ENCODE results near the gene CHMP3. TPM values are rescaled to one million over a fixed set of nuclear protein-coding genes. Genes with fewer than 3 reads are reported as not detected.
"Not testable (repeated sequence)": the region's sequence is repeated elsewhere in the genome, so short reads cannot be mapped to it uniquely, and the experiment has no call there.

CHMP3 gene
- total and polyA plus RNA-seq, 2 of the 13 experiments (the other 11 are each of a cell fraction or from before 2014, with no cell fraction given) = 64.1 to 114 TPM

GRCh38 chr2:86548165-86548912, 14.9 kb downstream of the CHMP3 start:
- WGBS (ENCODE audit: low lambda C conversion rate) = 74% methylated on average over 20 of the region's 20 CpGs
- FAIRE-seq; in situ Hi-C loops (cut with HindIII; ENCODE audit: extremely low pct_ligation_motif_present, low pct_unique_long_range_greater_than_20kb); TF ChIP-seq MAZ (IDR thresholded peaks at IDR 0.05; ENCODE audit: borderline replicate concordance, low read depth, low read length): not testable (repeated sequence)
- TF ChIP-seq, protein P1, sequence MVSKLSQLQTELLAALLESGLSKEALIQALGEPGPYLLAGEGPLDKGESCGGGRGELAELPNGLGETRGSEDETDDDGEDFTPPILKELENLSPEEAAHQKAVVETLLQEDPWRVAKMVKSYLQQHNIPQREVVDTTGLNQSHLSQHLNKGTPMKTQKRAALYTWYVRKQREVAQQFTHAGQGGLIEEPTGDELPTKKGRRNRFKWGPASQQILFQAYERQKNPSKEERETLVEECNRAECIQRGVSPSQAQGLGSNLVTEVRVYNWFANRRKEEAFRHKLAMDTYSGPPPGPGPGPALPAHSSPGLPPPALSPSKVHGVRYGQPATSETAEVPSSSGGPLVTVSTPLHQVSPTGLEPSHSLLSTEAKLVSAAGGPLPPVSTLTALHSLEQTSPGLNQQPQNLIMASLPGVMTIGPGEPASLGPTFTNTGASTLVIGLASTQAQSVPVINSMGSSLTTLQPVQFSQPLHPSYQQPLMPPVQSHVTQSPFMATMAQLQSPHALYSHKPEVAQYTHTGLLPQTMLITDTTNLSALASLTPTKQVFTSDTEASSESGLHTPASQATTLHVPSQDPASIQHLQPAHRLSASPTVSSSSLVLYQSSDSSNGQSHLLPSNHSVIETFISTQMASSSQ (IDR thresholded peaks at IDR 0.05; ENCODE audit: low read depth) = peak; percentile 54; the same call in 1 of the 2 replicates
- TF ChIP-seq, protein P1 (CRISPR knock-in tag; IDR thresholded peaks at IDR 0.05; ENCODE audit: borderline replicate concordance) = peak; percentile 58; the same call in 1 of the 2 replicates
- peak; percentile 48; the same call in 1 of the 2 replicates for TF ChIP-seq NR2F6 (IDR thresholded peaks at IDR 0.05)
- peak; percentile 59; the same call in 1 of the 2 replicates for TF ChIP-seq NR2F6 (CRISPR knock-in tag; IDR thresholded peaks at IDR 0.05)
- peak; percentile 78 for TF ChIP-seq PPARG (CRISPR knock-in tag; conservative IDR thresholded peaks at IDR 0.05)
- TF ChIP-seq SAP130 (CRISPR knock-in tag; IDR thresholded peaks at IDR 0.05; ENCODE audit: low read depth) = peak; percentile 57
- peak; percentile 93 for TF ChIP-seq BCL6 (CRISPR knock-in tag; IDR thresholded peaks at IDR 0.05)
- TF ChIP-seq YEATS4 (CRISPR knock-in tag; IDR thresholded peaks at IDR 0.05; ENCODE audit: borderline replicate concordance) = 0 out of 2 replicates have a peak, but pooled peaks have one; percentile 35
- TF ChIP-seq MAZ (CRISPR knock-in tag; IDR thresholded peaks at IDR 0.05; ENCODE audit: low read depth) = 0 out of 2 replicates have a peak, but pooled peaks have one; percentile 20
- TF ChIP-seq, protein P2, sequence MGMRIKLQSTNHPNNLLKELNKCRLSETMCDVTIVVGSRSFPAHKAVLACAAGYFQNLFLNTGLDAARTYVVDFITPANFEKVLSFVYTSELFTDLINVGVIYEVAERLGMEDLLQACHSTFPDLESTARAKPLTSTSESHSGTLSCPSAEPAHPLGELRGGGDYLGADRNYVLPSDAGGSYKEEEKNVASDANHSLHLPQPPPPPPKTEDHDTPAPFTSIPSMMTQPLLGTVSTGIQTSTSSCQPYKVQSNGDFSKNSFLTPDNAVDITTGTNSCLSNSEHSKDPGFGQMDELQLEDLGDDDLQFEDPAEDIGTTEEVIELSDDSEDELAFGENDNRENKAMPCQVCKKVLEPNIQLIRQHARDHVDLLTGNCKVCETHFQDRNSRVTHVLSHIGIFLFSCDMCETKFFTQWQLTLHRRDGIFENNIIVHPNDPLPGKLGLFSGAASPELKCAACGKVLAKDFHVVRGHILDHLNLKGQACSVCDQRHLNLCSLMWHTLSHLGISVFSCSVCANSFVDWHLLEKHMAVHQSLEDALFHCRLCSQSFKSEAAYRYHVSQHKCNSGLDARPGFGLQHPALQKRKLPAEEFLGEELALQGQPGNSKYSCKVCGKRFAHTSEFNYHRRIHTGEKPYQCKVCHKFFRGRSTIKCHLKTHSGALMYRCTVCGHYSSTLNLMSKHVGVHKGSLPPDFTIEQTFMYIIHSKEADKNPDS (CRISPR knock-in tag; IDR thresholded peaks at IDR 0.05) = peak; percentile 69; the same call in 1 of the 2 replicates
- peak; percentile 72 for TF ChIP-seq MED1 (CRISPR knock-in tag; IDR thresholded peaks at IDR 0.05)
- TF ChIP-seq, protein P3, sequence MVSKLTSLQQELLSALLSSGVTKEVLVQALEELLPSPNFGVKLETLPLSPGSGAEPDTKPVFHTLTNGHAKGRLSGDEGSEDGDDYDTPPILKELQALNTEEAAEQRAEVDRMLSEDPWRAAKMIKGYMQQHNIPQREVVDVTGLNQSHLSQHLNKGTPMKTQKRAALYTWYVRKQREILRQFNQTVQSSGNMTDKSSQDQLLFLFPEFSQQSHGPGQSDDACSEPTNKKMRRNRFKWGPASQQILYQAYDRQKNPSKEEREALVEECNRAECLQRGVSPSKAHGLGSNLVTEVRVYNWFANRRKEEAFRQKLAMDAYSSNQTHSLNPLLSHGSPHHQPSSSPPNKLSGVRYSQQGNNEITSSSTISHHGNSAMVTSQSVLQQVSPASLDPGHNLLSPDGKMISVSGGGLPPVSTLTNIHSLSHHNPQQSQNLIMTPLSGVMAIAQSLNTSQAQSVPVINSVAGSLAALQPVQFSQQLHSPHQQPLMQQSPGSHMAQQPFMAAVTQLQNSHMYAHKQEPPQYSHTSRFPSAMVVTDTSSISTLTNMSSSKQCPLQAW (CRISPR knock-in tag; IDR thresholded peaks at IDR 0.05) = 0 out of 2 replicates have a peak, but pooled peaks have one; percentile 23

More at GRCh38 chr2:86548165-86548912, 14.9 kb downstream of the CHMP3 start:
- H3K4me3 ChIP-seq (replicated peaks in 1 of 3; ENCODE audit: insufficient read depth in 1 of 3, low read depth in 2 of 3, low read length in 3 of 3); H4K20me1 ChIP-seq (ENCODE audit: insufficient read depth, low read length); POLR2A ChIA-PET; BruUV-seq (replicated peaks); H3K27me3 ChIP-seq (ENCODE audit: control insufficient read depth in 1 of 2, insufficient read depth in 2 of 2, low read length in 2 of 2); H2AFZ ChIP-seq (ENCODE audit: low read length); CTCF ChIA-PET (ENCODE audit: low intra/inter-chr PET ratio, low total read pairs); H3K9ac ChIP-seq (ENCODE audit: insufficient read depth, low read depth, low read length); H3K79me2 ChIP-seq (ENCODE audit: insufficient read depth, low read length); intact Hi-C loops (cut with micrococcal nuclease; ENCODE audit: unreplicated experiment); H3K9me3 ChIP-seq (ENCODE audit: low read length); H3K4me2 ChIP-seq (ENCODE audit: low read depth, low read length); H3K36me3 ChIP-seq (replicated peaks in 1 of 2; ENCODE audit: control insufficient read depth in 1 of 2, insufficient read depth in 2 of 2, low read length in 2 of 2): not testable (repeated sequence)
- H3K27ac ChIP-seq (ENCODE audit: extremely low read length, insufficient read depth, low read length) = peak overlapping the region; percentile 34
- DNase-seq (ENCODE audit: low spot score) (peak; percentile 41), ATAC-seq (peak; percentile 59)
- H3K4me1 ChIP-seq (ENCODE audit: insufficient read depth, low read length) = peaks cover 34% of the 10 kb centered on the region

Data from HepG2 (cell line).